ENCODE data around the gene ZNF514. TPM values are rescaled to one million over a fixed set of nuclear protein-coding genes. Genes with fewer than 3 reads are reported as not detected.

Gene ZNF514
- total RNA-seq, result 12.2 and 14.0 TPM in 2 replicates

DNA sequence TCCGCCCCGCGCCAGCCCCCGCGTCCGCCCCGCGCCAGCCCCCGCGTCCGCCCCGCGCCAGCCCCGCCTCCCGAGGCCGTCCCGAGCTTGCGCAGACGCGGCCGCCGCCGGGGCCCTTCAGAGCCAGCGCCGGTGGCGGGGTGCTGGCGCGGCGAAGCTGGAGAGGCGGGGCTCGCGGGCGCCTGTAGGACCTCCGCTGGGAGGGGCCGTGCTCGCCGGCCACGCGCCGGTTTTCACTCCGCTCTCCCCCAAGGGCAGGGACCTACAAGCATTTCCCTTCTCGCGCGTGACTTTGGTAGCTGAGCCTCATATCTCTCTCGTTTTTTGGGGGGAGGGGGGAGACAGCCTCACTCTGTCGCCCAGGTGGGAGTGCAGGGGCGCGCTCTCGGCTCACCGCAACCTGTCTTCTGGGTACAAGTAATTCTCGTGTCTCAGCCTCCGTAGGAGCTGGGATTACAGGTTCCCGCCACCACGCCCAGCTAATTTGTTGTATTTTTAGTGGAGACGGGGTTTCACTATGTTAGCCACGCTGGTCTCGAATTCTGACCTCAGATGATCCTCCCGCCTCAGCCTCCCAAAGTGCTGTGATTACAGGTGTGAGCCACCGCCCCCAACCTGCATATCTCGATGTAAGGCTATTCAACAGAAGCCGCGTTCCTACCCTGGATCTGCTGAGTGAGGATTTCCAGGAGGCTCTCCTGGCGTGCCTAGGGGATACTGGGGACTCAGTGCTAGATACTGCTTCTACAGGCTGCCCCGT lies at the start of gene ZNF514:
Gene ZNF514, minus strand, starts transcription at position 159 of the 760 bp plus-strand sequence. CDS start 6,595 bp downstream, outside the sequence.

DNA sequence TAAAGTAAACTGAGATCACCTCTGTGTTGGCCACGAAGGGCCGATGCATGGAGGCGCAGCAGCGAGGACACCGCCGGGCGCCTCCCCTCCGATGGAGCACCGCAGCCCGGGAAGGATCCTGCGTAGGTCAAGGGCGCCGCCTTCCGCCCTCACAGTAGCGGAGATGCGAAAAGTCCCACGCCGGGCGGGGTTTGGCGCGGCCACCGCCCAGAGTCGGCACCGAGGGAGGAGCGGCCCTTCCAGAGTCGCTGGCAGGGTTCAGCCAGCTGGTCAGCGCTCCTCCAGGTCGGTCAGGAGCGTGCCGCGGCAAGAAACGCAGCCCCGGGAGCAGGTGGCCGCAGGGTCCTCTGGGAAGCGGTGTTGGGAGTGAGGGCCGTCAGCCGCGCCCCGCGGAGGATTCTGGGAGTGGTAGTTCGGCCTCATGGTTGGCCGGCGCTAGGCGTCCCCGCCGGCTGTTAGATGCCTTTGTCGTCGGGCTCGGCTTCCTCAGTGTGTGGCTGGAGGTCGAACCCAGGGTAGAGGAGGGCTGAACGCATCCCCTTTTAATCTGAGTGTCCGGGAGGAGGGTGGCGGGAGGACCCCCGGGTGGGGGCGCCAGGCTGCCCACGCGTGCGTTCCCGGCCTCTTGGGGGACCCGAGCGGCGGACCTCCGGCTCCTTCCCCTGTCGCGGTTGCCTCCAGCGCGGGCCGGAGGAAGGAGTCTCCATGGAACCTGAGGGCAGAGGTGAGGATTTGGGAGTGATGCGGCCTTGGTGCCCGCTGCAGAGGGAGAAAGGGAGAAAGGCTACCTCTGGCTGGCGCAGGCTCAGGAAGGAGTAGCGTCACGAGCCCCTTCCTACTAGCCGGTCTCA lies 47.7 kb upstream of the ZNF514 start, which contains the start of gene ZNF892:
Gene ZNF892, plus strand, starts transcription at position 411 of the 851 bp plus-strand sequence. Its CDS starts 295 bp downstream, at position 706.

DNA sequence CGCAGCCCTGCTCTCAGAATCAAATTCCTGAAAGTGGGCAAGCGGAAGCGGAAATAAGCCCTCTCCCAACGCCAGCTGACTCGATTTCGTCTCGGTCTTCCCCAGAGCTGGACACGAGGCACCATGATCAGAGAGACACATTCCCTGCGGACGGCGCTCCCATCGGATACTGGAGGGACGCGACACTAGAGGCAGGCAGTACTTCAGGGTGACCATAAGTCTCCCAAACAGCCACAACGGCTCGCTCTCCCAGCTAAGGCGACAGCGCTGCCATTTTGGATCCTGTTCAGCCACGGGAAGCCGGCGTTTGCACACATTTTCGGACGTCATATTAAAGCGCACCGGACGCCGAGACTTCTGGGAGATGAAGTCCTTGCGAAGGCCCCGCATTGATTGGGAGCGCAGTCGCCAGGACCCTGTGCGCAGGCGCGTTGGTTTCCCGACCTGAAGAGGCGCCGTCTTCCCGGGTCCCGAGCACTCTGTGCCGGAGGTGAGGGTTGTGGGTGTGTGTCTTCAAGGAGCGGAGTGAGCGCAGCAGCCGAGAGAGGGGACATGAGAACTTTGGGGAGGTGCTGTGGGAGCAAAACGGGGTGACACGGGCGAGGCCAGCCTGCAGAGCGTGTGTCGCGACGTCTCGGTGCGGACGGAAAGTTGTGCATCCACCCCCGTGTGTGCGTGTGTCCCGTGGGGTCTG lies 5.9 kb upstream of the ZNF514 start, which contains the start of gene ZNF2:
Gene ZNF2, plus strand, starts transcription at position 439 of the 694 bp plus-strand sequence. CDS start 10,418 bp downstream, outside the sequence.

DNA sequence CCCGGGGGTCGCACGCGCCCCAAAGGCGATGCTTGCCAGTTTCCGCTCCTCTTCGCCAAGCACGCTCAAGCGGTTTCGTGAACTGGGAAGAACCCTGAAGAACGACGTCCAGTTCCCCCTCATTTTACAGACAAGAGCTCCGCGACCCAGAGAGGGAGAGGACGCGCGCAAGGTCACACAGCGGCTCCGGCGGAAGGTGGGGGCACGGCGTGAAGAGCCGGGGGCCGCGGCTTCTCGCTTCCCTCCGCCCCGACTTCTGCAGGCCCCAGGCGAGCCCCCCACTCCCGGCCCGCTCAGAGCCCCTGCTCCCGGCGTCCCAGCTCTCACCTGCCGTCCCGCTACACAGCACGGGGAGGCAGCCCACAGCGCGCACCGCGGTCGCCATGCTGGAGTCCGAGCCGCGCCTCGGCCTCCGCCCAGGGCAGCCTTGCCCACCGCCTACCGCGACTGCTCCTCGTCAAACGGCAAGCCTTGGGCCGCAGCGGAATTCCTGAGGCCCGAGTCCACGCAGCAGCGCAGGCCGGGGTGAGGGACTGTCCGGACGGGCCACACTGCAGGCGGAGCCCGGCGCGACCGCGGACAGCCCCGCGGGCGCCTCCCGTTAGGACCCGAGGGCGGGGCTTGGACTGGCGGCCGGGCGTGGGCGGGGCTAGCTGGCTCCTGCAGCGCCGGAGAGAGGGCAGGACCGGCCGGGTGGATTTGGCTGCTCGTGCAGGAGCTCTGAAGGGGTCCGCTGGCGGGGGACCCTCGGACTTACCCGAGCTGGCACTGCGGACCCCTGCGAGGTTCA lies 38.0 kb downstream of the ZNF514 start, which contains the start of gene MRPS5:
Gene MRPS5, minus strand, starts transcription at position 402 of the 790 bp plus-strand sequence. Its CDS starts 17 bp downstream, at position 385.

Other genes with a start within 250 kb of the ZNF514 start
- gene MAL, start 134.1 kb downstream of the ZNF514 start, total RNA-seq, result not detected in 2 replicates
- 46.0 and 54.8 TPM in 2 replicates for gene MRPS5, start 38.0 kb downstream of the ZNF514 start, total RNA-seq
- 8.9 and 11.6 TPM in 2 replicates for gene ZNF2, start 6.0 kb upstream of the ZNF514 start, total RNA-seq
- 6.0 and 10.4 TPM in 2 replicates for gene ZNF892, start 47.7 kb upstream of the ZNF514 start, total RNA-seq
- gene PROM2, start 114.6 kb upstream of the ZNF514 start, total RNA-seq, result 0.30 and 0.83 TPM in 2 replicates
- gene KCNIP3, start 137.5 kb upstream of the ZNF514 start, total RNA-seq, result 0.30 and 2.3 TPM in 2 replicates
- gene FAHD2A, start 242.9 kb upstream of the ZNF514 start, total RNA-seq, result 24.4 and 28.5 TPM in 2 replicates